T-helper 1 cell treated with Interleukin-12 subunit alpha and Interleukin-12 subunit beta and Interleukin-4 antibody, amounts not matched to agents 30 μg/mL and 1 μg/mL, for 36 hours (primary cell): ENCODE data around the gene MRGPRD.

ENCODE experiments used
- H3K27ac Mint-ChIP-seq: one replicate; pipeline ENCODE4 v1.8.0; 2021; ENCODE audit warnings: mild to moderate bottlenecking, mixed read lengths
- H3K27me3 Mint-ChIP-seq: one replicate; pipeline ENCODE4 v1.8.0; 2021; ENCODE audit warnings: low read depth, mixed read lengths
- H3K36me3 Mint-ChIP-seq: one replicate; pipeline ENCODE4 v1.8.0; 2021; ENCODE audit warnings: low read depth, mixed read lengths
- H3K4me1 Mint-ChIP-seq: one replicate; pipeline ENCODE4 v1.8.0; 2021; ENCODE audit warnings: low read depth, mixed read lengths
- H3K4me3 Mint-ChIP-seq: one replicate; pipeline ENCODE4 v1.8.0; 2021; ENCODE audit warnings: mild to moderate bottlenecking, moderate library complexity, mixed read lengths
- H3K9me3 Mint-ChIP-seq: one replicate; pipeline ENCODE4 v1.8.0; 2021; ENCODE audit warnings: mixed read lengths

MRGPRD gene

DNA sequence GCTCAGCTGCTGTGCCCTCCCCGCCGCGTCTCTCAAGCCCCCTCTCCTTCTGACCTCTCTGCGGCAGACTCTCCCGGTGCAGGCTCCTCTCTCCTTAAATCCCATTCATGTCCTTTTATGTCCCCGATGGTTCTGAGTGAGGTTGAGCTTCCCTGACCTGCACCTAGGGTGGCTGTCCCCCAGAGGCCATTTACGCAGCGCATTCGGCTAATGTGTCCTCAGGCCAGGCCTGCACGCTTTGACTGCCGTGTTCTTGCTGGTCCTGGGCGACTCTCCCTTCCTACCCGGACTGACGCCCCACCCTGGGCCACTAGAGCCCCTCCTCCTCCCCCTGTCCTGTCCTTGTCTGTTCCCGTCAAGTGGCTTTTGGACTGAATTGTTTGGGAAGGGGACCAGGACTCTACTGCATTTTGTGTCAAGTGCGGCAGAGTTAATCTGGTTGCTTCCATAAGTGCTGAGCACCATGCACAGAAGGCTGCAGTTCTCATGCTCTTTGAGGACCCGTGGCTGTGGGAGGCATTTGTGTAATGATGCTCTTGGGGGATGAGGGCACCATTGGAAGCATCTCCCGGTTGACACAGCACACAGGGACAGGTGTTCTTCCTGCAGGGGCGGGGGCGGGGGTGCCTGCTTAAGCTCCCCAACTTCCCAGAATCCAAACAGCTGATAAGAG is 40.0 kb downstream of the MRGPRD start:
- Mint-ChIP-seq H3K27ac (no peak overlapping the region), H3K4me1 (no peaks in the 10 kb centered on the region), H3K4me3 (no peak overlapping the region), H3K27me3 (no peaks in the 10 kb centered on the region), H3K9me3 (no peaks in the 10 kb centered on the region), H3K36me3 (peaks cover 4% of the 10 kb centered on the region)

DNA sequence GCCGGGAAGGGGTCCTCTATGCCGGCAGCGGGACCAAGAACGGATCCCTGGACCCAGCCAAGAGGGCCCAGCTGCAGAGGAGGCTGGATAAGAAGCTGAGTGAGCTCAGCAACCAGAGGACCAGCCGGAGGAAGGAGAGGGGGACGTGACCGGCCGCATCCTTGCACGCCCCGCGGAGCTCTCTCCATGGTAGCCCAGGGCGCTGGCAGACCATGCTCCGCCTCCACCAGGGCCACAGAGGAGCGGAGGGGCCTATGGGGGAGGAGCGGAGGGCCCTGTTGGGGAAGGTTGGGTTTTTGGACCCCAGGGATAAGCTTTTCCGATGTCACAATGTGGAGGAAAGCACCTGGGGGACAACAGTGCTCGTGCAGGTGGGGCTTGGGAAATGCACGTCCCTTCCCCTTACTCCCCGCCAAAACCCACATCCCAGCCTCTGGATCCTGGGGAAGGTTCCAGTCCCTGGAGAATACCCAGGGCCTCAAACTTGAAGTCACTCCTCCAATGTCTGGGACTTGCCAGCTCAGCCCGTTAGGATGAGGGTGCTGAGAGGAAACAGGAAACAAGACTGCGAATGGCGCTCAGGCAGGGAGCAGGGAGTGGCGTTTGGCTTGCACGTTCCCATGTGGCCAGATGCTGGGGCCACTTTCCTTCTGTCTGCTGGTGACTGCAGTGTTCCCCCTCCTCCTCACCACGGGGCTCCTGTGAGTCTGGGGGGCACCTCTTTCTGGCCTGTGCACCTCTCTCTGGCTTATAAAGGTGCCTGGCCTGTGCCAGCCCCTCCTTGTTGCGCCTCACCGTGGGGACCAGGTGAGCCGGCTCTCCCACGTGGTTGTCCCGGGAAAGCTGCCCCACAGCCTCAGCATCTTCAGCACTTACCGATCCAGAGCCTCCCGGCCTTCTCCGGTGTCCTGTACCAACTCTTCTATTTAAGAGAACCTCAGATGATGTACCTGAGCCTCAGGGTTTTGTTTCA is 40.9 kb downstream of the MRGPRD start:
- Mint-ChIP-seq H3K9me3 (no peaks in the 10 kb centered on the region), H3K36me3 (peaks cover 4% of the 10 kb centered on the region), H3K27me3 (no peaks in the 10 kb centered on the region), H3K27ac (no peak overlapping the region), H3K4me3 (no peak overlapping the region), H3K4me1 (no peaks in the 10 kb centered on the region)

DNA sequence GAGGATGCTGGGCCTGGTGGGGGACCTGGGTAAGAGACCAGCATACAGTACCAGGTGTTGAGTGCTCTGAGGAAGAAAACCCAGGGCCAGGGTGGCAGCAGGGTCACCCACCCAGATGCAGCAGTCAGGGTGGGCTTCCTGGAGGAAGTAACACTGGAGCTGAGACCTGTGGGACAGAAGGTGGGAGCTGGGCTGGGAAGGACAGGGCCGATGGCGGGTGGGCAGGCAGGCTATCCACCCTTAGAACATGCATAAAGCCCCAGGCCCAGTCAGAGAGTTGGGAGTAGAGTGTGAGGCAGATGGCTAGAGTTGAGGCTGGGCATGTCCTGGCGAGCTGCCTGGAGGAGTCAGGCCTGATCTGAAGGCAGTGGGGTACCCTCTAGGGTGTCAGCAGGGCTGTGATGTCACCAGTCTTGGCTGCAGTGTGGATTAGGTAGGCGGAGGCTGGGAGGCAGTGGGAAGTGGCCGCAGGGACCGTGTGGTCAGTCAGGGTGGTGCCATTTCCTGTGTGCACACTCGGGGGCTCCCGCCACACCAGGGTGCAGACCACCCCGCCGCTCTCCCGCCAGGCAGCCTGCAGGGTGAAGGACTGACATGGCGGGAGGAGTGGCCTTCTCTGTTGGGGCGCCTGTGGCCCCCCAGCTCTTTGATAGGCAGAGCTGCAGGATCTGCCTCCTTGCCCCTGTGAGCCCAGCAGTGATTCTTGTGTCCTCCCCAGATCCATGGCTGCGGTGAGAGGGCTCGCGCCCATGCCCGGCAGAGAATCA is 41.8 kb downstream of the MRGPRD start:
- H3K27ac Mint-ChIP-seq = no peak overlapping the region
- no peak overlapping the region for H3K4me3 Mint-ChIP-seq
- no peaks in the 10 kb centered on the region for H3K27me3 Mint-ChIP-seq
- no peaks in the 10 kb centered on the region for H3K9me3 Mint-ChIP-seq
- H3K36me3 Mint-ChIP-seq = peaks cover 4% of the 10 kb centered on the region
- H3K4me1 Mint-ChIP-seq = no peaks in the 10 kb centered on the region

DNA sequence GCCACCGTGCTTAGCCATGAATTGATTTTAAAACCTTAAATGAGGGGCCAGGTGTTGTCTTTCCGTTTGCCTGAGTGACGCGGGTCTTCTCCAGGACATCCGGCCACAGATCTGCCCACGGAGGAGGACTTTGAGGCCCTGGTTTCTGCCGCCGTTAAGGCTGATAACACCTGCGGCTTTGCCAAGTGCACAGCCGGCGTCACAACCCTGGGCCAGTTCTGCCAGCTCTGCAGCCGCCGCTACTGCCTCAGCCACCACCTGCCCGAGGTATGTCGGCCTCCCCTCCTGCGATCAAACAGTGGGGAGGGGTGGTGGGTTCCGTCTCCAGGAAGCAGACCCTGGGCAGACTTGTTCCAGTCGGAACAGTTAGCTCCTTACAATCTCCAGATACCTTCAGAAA is 42.7 kb downstream of the MRGPRD start:
- Mint-ChIP-seq H3K36me3 (peaks cover 4% of the 10 kb centered on the region), H3K4me3 (no peak overlapping the region), H3K4me1 (no peaks in the 10 kb centered on the region), H3K27ac (no peak overlapping the region), H3K9me3 (no peaks in the 10 kb centered on the region), H3K27me3 (no peaks in the 10 kb centered on the region)

DNA sequence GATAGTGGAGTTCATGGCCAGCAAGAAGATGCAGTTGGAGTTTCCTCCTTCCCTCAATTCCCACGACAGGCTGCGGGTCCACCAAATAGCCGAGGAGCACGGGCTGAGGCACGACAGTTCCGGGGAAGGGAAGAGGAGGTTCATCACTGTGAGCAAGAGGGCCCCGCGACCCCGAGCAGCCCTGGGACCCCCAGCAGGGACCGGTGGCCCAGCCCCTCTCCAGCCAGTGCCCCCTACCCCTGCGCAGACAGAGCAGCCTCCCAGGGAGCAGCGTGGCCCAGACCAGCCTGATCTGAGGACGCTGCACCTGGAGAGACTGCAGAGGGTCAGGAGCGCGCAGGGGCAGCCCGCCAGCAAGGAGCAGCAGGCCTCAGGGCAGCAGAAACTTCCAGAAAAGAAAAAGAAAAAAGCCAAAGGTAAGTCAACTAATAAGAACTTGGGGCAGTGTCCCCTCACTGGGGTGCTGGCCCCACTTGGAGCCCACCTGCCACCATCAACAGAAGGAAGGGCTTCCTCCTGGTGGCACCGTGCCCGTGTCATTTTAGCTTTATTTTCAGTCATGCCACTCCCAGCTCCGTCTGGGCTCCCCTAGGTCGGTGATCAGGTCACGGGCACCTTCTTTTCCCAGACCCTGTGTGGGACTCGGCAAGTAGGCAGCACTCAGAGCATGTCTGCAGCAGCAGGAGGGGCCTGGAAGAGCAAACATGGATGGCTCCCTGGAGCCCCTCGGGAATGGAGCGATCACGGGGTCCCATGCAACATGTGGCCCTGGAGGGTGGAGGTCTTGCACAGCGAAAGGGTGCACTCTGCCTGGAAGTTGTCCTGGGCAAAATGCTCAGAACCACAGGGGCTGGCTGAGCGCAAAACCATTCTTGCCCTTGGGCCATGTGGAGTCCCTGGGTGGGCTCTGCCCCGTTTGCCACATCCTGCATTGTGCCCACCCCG is 43.8 kb downstream of the MRGPRD start:
- H3K27me3 Mint-ChIP-seq = no peaks in the 10 kb centered on the region
- peaks cover 4% of the 10 kb centered on the region for H3K36me3 Mint-ChIP-seq
- no peak overlapping the region for H3K27ac Mint-ChIP-seq
- no peak overlapping the region for H3K4me3 Mint-ChIP-seq
- no peaks in the 10 kb centered on the region for H3K4me1 Mint-ChIP-seq
- no peaks in the 10 kb centered on the region for H3K9me3 Mint-ChIP-seq

DNA sequence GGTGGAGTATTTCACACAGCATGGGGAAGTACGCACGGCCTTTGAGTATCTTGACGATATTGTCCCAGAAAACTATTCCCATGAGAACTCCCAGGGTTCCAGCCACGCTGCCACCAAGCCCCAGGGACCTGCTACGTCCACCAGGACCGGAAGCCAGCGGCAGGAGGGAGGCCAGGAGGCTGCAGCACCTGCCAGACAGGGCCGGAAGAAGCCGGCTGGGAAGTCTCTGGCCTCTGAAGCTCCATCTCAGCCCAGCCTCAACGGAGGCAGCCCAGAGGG is 44.5 kb downstream of the MRGPRD start:
- no peaks in the 10 kb centered on the region for H3K4me1 Mint-ChIP-seq
- H3K27me3 Mint-ChIP-seq = no peaks in the 10 kb centered on the region
- no peak overlapping the region for H3K4me3 Mint-ChIP-seq
- H3K9me3 Mint-ChIP-seq = no peaks in the 10 kb centered on the region
- no peak overlapping the region for H3K27ac Mint-ChIP-seq
- H3K36me3 Mint-ChIP-seq = peaks cover 6% of the 10 kb centered on the region

DNA sequence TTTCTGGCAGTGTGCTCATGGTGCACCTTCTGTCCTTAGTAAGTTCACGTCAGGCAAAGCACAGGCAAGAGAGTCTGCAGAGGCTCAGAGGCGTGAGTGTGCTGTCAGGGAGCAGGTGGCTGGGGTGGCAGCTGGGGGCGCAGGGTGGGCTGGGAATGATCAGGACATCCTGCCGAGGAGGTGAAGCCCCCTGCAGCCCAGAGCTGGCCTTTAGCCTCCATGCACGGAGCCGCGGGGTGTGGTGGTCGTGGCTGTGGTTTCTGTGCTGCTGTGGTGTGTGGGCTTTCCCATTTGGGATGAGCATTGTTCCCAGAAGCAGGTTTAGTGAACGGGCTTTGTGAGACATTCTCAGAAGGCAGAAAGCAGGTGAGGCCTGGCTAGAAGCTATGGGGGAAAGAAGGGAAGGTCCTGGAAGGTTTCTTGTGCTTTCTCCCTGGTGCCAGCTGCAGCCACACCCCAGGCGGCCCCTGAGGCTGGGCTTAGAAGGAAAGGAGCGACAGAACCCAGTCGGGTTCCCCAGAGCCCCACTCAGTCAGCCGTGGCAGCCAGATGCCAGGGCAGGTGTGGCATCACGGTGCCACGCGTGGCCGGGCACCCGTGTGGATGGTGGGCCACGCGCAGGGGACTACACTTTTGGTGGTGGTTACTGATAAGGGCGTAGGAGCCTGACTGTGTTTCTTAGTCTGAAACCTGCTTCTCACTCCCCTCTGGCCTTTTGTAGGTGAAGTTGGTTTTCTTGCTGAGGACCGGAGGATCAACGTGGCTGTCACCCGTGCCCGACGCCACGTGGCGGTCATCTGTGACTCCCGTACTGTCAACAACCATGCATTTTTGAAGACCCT is 45.0 kb downstream of the MRGPRD start:
- no peaks in the 10 kb centered on the region for H3K4me1 Mint-ChIP-seq
- H3K4me3 Mint-ChIP-seq = no peak overlapping the region
- no peak overlapping the region for H3K27ac Mint-ChIP-seq
- H3K36me3 Mint-ChIP-seq = peaks cover 6% of the 10 kb centered on the region
- no peaks in the 10 kb centered on the region for H3K27me3 Mint-ChIP-seq
- no peaks in the 10 kb centered on the region for H3K9me3 Mint-ChIP-seq

DNA sequence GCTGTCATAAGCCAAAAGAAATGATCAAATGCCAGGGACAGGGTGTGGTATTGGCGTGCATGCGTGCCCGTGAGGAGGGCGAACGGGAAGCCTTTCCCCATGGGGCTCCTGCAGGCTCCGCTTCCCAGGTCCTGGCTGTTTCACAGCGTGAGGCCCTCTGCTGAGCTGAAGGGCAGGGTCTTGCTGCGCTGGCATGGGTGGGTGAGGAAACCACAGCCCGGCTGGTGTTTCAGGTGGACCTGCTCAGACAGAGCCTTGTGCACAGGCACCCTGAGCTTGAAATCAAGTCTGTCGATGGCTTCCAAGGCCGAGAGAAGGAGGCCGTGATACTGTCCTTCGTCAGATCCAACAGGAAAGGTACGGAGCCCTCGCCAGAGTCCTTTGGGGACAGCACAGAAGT is 45.7 kb downstream of the MRGPRD start:
- H3K27me3 Mint-ChIP-seq = no peaks in the 10 kb centered on the region
- H3K4me1 Mint-ChIP-seq = no peaks in the 10 kb centered on the region
- no peak overlapping the region for H3K27ac Mint-ChIP-seq
- H3K9me3 Mint-ChIP-seq = no peaks in the 10 kb centered on the region
- peaks cover 12% of the 10 kb centered on the region for H3K36me3 Mint-ChIP-seq
- no peak overlapping the region for H3K4me3 Mint-ChIP-seq

DNA sequence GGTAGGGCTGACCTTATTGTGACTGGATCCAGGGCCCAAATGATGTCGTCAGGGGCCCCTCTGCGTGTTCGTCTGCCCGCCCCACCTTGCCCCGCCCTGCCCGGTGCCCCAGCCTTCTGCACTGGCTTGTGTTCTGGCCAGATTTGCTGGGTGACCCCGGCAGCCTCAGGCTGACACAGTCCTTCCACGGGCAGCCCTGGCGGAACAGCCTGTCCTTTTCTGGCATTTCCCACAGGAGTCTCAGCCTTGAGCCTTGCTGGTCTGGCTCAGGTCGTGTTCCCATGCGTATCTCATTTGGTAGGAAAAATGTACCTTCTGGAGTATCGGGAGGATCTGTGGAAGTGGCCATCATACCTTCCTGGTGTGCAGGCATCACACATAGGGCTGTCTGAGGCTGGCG is 46.1 kb downstream of the MRGPRD start:
- H3K4me1 Mint-ChIP-seq = no peaks in the 10 kb centered on the region
- H3K27me3 Mint-ChIP-seq = no peaks in the 10 kb centered on the region
- no peak overlapping the region for H3K4me3 Mint-ChIP-seq
- H3K36me3 Mint-ChIP-seq = peaks cover 14% of the 10 kb centered on the region
- H3K27ac Mint-ChIP-seq = no peak overlapping the region
- H3K9me3 Mint-ChIP-seq = no peaks in the 10 kb centered on the region

DNA sequence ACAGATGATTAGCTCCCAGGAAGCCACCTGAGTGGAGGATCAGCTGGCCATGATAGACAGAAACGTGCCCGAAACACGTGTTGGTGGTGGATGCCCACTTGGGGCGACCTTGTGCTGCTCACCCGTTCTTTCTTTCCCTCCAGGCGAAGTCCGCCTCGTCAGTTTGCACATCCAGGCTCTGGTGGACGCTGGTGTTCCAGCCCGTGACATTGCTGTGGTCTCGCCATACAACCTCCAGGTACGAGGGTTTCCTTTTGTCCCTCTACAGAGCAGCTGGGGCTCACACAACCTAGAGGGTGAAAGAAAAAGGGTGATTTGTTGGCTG is 46.5 kb downstream of the MRGPRD start:
- H3K9me3 Mint-ChIP-seq = no peaks in the 10 kb centered on the region
- H3K27me3 Mint-ChIP-seq = no peaks in the 10 kb centered on the region
- no peak overlapping the region for H3K4me3 Mint-ChIP-seq
- peaks cover 14% of the 10 kb centered on the region for H3K36me3 Mint-ChIP-seq
- H3K27ac Mint-ChIP-seq = no peak overlapping the region
- H3K4me1 Mint-ChIP-seq = no peaks in the 10 kb centered on the region

DNA sequence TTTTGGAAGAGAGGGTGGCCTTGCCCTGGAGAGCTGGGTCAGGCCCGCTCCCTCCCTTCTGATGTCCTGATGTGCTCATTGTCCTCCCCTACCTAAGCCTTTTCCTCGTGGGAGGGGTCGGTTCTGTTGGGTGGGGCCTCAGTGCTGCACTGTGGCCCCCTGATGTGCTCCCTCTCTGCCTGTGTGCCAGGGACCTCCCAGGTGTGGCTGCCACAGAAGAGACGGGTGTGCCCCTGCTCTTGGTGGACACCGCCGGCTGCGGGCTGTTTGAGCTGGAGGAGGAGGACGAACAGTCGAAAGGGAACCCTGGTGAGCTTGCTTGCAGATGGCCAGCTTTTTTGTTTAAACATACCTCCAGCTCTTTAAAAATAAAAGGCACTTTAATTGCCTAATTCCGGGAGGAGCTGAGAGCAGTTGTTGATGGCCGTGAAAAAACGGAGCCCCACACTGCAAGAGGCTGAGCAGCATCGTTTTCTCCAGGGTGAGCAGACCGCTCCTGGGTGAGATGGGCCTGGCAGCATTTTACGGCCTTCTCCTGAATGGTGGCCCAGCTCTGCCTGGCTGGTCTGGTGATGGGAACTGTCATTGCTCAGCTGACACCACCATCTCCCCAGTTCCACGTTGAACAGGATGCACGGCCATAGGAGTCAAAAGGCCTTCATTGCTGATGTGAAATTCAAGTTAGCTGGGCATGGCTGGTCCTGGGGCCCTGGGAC is 47.0 kb downstream of the MRGPRD start:
- H3K4me3 Mint-ChIP-seq = no peak overlapping the region
- H3K27me3 Mint-ChIP-seq = no peaks in the 10 kb centered on the region
- H3K27ac Mint-ChIP-seq = no peak overlapping the region
- H3K36me3 Mint-ChIP-seq = peaks cover 11% of the 10 kb centered on the region
- H3K4me1 Mint-ChIP-seq = no peaks in the 10 kb centered on the region
- H3K9me3 Mint-ChIP-seq = no peaks in the 10 kb centered on the region

DNA sequence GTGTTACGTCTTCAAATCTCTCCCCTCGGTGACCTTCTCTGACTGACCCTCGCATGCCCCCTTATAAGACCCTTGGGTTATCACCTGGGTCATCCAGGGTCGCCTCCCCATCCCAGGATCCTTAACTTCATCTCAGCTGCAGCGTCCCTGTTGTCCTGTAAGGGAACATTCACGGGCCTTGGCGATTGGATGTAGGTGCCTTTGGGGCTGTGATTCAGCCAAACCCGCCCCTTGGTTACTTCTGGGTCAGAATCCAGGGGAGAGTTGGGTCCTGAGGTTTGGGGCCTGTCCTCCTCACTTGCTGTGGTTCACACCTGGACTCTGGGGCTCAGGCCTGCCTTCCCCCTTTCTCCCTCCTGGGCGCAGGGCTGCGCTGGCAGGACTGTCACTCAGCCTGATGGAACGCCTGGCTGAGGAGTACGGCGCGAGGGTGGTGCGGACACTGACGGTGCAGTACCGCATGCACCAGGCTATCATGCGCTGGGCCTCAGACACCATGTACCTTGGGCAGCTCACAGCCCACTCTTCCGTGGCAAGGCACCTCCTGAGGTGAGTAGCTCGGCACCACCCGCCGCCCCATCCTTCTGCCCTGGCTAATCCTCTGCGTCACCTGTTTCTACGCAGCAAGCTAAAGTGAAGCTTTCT is 47.7 kb downstream of the MRGPRD start:
- Mint-ChIP-seq H3K4me3 (no peak overlapping the region), H3K27ac (no peak overlapping the region)

DNA sequence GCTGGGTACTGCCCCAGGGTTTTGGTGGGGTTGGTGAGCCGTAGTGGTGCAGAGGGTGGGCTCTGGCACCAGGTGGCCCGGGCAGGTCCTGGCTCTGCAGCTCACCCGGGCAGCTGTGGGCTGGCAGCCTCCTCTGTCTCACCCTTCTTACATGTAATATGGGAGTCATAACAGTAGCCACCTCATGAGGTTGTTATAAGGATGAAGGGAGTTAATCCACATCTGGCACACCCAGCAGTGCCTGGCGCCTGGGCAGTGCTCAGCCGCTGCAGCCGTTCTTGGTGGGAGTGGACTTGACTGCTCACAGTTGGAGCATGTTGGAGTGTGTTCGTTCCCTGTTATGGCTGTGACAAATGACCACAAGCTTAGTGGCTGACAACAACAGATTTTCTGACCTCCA is 48.4 kb downstream of the MRGPRD start:
- H3K36me3 Mint-ChIP-seq = peaks cover 17% of the 10 kb centered on the region
- H3K27me3 Mint-ChIP-seq = no peaks in the 10 kb centered on the region
- H3K9me3 Mint-ChIP-seq = peaks cover under 1% of the 10 kb centered on the region
- no peaks in the 10 kb centered on the region for H3K4me1 Mint-ChIP-seq
- H3K4me3 Mint-ChIP-seq = no peak overlapping the region
- no peak overlapping the region for H3K27ac Mint-ChIP-seq

More for the DNA sequence above, 47.7 kb downstream of the MRGPRD start:
- no peaks in the 10 kb centered on the region for H3K4me1 Mint-ChIP-seq
- peaks cover 10% of the 10 kb centered on the region for H3K36me3 Mint-ChIP-seq
- no peaks in the 10 kb centered on the region for H3K27me3 Mint-ChIP-seq
- no peaks in the 10 kb centered on the region for H3K9me3 Mint-ChIP-seq
